ENCODE results near the gene PPA1. TPM values are rescaled to one million over a fixed set of nuclear protein-coding genes. Genes with fewer than 3 reads are reported as not detected.

The PPA1 gene
- polyA plus RNA-seq, 1 donor (not counting 4 experiments of a cell fraction or from before 2014, with no cell fraction given) = 324 TPM

DNA sequence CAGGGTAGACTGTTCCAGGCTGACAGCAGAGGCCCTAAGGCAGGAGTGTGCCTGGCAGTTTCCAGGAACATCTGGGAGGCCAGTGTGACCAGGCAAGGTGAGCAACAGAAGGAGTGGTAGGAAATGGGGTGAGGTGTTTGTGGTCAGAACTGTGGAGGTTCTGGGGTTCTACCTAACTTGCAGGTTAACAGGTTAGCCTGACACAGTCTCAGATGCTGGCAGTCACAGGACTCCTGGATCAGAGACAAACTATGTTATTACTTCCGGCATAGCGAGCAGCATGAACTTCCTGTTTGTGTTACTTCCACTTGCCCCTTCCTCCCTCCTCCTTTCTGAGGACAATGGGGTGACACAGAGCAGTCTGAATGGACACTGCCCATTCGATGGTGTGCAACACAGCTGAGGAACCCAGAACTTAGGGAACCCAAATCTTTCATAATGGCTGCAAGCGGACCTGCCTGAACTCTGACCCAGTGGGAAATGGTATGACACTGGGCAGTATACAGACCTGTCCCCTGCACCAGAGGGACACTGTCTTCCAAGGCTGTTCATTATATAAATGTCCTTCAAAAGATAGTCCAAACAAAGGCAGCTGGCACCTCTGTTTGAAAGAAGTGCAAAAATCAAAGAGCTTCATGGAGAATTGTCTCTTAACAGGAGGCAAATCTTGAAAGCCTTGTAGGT, 59.0 kb downstream of the PPA1 start:
- no peak overlapping the region for H3K4me2 ChIP-seq (ENCODE audit: control insufficient read depth, extremely low read depth, insufficient read depth, low read depth, low read length)
- TF ChIP-seq, protein P1, sequence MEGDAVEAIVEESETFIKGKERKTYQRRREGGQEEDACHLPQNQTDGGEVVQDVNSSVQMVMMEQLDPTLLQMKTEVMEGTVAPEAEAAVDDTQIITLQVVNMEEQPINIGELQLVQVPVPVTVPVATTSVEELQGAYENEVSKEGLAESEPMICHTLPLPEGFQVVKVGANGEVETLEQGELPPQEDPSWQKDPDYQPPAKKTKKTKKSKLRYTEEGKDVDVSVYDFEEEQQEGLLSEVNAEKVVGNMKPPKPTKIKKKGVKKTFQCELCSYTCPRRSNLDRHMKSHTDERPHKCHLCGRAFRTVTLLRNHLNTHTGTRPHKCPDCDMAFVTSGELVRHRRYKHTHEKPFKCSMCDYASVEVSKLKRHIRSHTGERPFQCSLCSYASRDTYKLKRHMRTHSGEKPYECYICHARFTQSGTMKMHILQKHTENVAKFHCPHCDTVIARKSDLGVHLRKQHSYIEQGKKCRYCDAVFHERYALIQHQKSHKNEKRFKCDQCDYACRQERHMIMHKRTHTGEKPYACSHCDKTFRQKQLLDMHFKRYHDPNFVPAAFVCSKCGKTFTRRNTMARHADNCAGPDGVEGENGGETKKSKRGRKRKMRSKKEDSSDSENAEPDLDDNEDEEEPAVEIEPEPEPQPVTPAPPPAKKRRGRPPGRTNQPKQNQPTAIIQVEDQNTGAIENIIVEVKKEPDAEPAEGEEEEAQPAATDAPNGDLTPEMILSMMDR (optimal IDR thresholded peaks at IDR 0.05 in 1 of 3, IDR thresholded peaks at IDR 0.05 in 1 of 3, conservative IDR thresholded peaks at IDR 0.05 in 1 of 3; ENCODE audit: extremely low read depth in 1 of 3, insufficient read depth in 2 of 3, low read length in 3 of 3) = no peak
- no peak for TF ChIP-seq EZH2 (IDR thresholded peaks at IDR 0.05; ENCODE audit: low read length)
- H4K20me1 ChIP-seq (ENCODE audit: control insufficient read depth, extremely low read depth, insufficient read depth, low read length) = no peaks in the 10 kb centered on the region
- H3K9ac ChIP-seq (ENCODE audit: control insufficient read depth, extremely low read depth, insufficient read depth, low read length) = no peak overlapping the region
- no peaks in the 10 kb centered on the region for H3K27me3 ChIP-seq (ENCODE audit: control insufficient read depth, extremely low read depth, insufficient read depth, low read length)
- H3K79me2 ChIP-seq (ENCODE audit: control insufficient read depth, insufficient read depth, low read length) = peaks cover 11% of the 10 kb centered on the region
- no peak overlapping the region for H3K27ac ChIP-seq (ENCODE audit: control insufficient read depth, insufficient read depth, low read length)
- peak overlapping the region; percentile 86 for H2AFZ ChIP-seq (ENCODE audit: control insufficient read depth, low read length)
- no peaks in the 10 kb centered on the region for H3K9me3 ChIP-seq (ENCODE audit: control insufficient read depth, low read depth, low read length)
- H3K9me1 ChIP-seq (ENCODE audit: control insufficient read depth, extremely low read depth, insufficient read depth, low read length) = no peaks in the 10 kb centered on the region
- no peak overlapping the region for H3K4me3 ChIP-seq (ENCODE audit: control insufficient read depth in 2 of 3, extremely low read depth in 1 of 3, insufficient read depth in 2 of 3, low read depth in 1 of 3, low read length in 3 of 3)
- dilution Hi-C loops (cut with MboI; ENCODE audit: extremely low pct_ligation_motif_present, low sequenced_read_pairs) = no loop called here
- H3K4me1 ChIP-seq (ENCODE audit: control insufficient read depth, extremely low read depth, insufficient read depth, low read length) = peaks cover 5% of the 10 kb centered on the region
- DNase-seq (ENCODE audit: low read depth, low spot score) (peak; percentile 17), FAIRE-seq (peak; percentile 60)
- no peaks in the 10 kb centered on the region for H3K36me3 ChIP-seq (ENCODE audit: control insufficient read depth in 2 of 2, extremely low read depth in 1 of 2, insufficient read depth in 2 of 2, low read length in 2 of 2)

DNA sequence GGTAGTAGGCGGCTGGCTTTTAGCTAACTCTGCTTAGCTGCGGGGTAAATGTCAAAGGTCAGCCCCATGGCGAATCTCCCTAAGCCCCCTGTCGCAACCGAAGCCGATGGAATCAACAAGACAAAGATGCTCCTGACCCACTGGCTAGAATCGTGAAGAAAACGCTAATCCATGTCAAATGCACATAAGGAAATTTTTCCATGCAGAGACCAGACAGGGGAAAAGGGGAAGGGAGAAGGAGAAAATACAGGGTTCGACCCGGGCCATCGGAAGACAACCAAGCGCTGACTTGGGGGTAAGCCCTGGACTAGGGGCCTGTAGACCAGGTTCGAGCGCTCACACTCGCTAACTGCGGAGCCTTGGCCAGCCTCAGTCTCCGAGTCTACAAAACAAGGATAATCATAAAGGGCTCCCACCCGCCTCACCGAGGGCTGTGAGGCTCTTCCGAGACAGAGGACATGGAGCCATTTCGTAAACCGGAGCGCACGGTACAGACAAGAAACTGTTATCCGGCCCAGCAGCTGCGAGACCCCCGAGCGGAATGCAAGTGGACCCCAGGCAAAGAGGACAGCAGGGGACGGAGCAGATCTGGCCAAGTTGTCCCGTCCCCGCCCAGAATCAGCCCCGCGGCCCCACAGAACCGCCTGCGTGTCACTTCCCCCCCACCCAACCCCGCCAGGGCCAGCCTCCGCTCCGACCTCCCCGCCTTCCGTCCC, 63.4 kb downstream of the PPA1 start:
- H3K9me1 ChIP-seq (ENCODE audit: control insufficient read depth, extremely low read depth, insufficient read depth, low read length) = peaks cover 3% of the 10 kb centered on the region
- peaks cover 4% of the 10 kb centered on the region for H4K20me1 ChIP-seq (ENCODE audit: control insufficient read depth, extremely low read depth, insufficient read depth, low read length)
- dilution Hi-C loops (cut with MboI; ENCODE audit: extremely low pct_ligation_motif_present, low sequenced_read_pairs) = no loop called here

More for the DNA sequence above, 63.4 kb downstream of the PPA1 start:
- Histone ChIP-seq H3K4me1 (ENCODE audit: control insufficient read depth, extremely low read depth, insufficient read depth, low read length) (peaks cover 12% of the 10 kb centered on the region), H3K9ac (ENCODE audit: control insufficient read depth, extremely low read depth, insufficient read depth, low read length) (peak overlapping the region; percentile 95), H3K9me3 (ENCODE audit: control insufficient read depth, low read depth, low read length) (no peaks in the 10 kb centered on the region), H3K4me3 (ENCODE audit: control insufficient read depth in 2 of 3, extremely low read depth in 1 of 3, insufficient read depth in 2 of 3, low read depth in 1 of 3, low read length in 3 of 3) (peak overlapping the region; percentile 62 to 95 (median 71)), H3K36me3 (ENCODE audit: control insufficient read depth in 2 of 2, extremely low read depth in 1 of 2, insufficient read depth in 2 of 2, low read length in 2 of 2) (peaks cover 2 to 11% of the 10 kb centered on the region in 2 experiments), H3K27ac (ENCODE audit: control insufficient read depth, insufficient read depth, low read length) (peak overlapping the region; percentile 90), H2AFZ (ENCODE audit: control insufficient read depth, low read length) (peak overlapping the region; percentile 12), H3K79me2 (ENCODE audit: control insufficient read depth, insufficient read depth, low read length) (peaks cover 53% of the 10 kb centered on the region), H3K27me3 (ENCODE audit: control insufficient read depth, extremely low read depth, insufficient read depth, low read length) (no peaks in the 10 kb centered on the region), H3K4me2 (ENCODE audit: control insufficient read depth, extremely low read depth, insufficient read depth, low read depth, low read length) (peak overlapping the region; percentile 73)
- DNase-seq (ENCODE audit: low read depth, low spot score) (no peak), FAIRE-seq (no peak)
- TF ChIP-seq, protein P1 (optimal IDR thresholded peaks at IDR 0.05 in 1 of 3, IDR thresholded peaks at IDR 0.05 in 1 of 3, conservative IDR thresholded peaks at IDR 0.05 in 1 of 3; ENCODE audit: extremely low read depth in 1 of 3, insufficient read depth in 2 of 3, low read length in 3 of 3) = no peak
- no peak for TF ChIP-seq EZH2 (IDR thresholded peaks at IDR 0.05; ENCODE audit: low read length)

Measured in keratinocyte (primary cell).